Measurements from ENCODE around the gene ZMIZ1.

The ZMIZ1 gene

GRCh38 chr10:79239275-79239779 is 170.6 kb downstream of the ZMIZ1 start:
- no peak for DNase-seq

GRCh38 chr10:79239924-79240581 is 171.3 kb downstream of the ZMIZ1 start:
- DNase-seq: no peak

- DNase-seq: no peak
Observed at GRCh38 chr10:79241629-79241989, 172.8 kb downstream of the ZMIZ1 start.

- peak; percentile 12 for DNase-seq
Observed at GRCh38 chr10:79241990-79242619, 173.3 kb downstream of the ZMIZ1 start.

GRCh38 chr10:79242620-79243152 is 173.9 kb downstream of the ZMIZ1 start:
- DNase-seq: peak; percentile 27

- no peak for DNase-seq
Observed at GRCh38 chr10:79243181-79244067, 174.7 kb downstream of the ZMIZ1 start.

GRCh38 chr10:79244068-79244442 is 175.3 kb downstream of the ZMIZ1 start:
- no peak for DNase-seq

GRCh38 chr10:79244841-79245504 is 176.2 kb downstream of the ZMIZ1 start:
- no peak for DNase-seq

GRCh38 chr10:79245539-79246208 is 176.9 kb downstream of the ZMIZ1 start:
- DNase-seq: no peak

GRCh38 chr10:79246209-79246581 is 177.4 kb downstream of the ZMIZ1 start:
- no peak for DNase-seq

- no peak for DNase-seq
Observed at GRCh38 chr10:79246606-79247275, 178.0 kb downstream of the ZMIZ1 start.

- DNase-seq: no peak
Observed at GRCh38 chr10:79247373-79248137, 178.8 kb downstream of the ZMIZ1 start.

GRCh38 chr10:79248341-79249185 is 179.8 kb downstream of the ZMIZ1 start:
- DNase-seq: no peak

- DNase-seq: no peak
Observed at GRCh38 chr10:79249186-79250121, 180.7 kb downstream of the ZMIZ1 start.

- DNase-seq: no peak
Observed at GRCh38 chr10:79250259-79250658, 181.5 kb downstream of the ZMIZ1 start.

- no peak for DNase-seq
Observed at GRCh38 chr10:79252450-79252849, 183.7 kb downstream of the ZMIZ1 start.

GRCh38 chr10:79252971-79253370 is 184.2 kb downstream of the ZMIZ1 start:
- DNase-seq: no peak

GRCh38 chr10:79253704-79254103 is 184.9 kb downstream of the ZMIZ1 start:
- DNase-seq: no peak
